ENCODE results near the gene TGFBR3. TPM values are rescaled to one million over a fixed set of nuclear protein-coding genes. Genes with fewer than 3 reads are reported as not detected.

TGFBR3 gene
- total RNA-seq, 1 experiment from 2014 or later: 2.4 TPM

DNA sequence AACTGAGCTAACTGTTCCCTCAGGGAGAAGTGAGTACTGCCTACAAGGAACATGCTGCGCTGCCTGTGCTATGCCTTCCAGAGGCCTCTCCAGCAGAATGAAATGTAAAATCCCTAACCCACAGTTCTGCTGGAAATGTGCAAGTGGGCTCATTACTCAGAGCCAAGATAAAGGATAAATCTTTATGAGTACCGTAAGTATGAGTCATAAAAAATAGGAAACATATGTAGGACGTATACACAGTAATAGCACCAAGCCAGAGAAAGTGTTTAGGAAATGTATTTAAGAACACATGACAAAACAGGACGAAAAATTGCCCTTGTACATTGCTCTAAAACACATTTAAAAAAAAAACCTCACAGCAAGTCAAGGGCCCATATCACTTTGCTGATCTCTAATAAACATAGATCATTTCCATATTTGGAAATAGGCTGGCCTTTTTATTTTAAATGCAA, 104.6 kb downstream of the TGFBR3 start:
- H3K4me3 Mint-ChIP-seq: no peak overlapping the region
- no peaks in the 10 kb centered on the region; the same call in 1 of the 2 replicates for H3K27me3 Mint-ChIP-seq (ENCODE audit: low read depth)
- peaks cover 26 to 32% of the 10 kb centered on the region in 2 experiments for H3K4me1 Mint-ChIP-seq
- no peak overlapping the region for H2BK12ac ChIP-seq (ENCODE audit: insufficient read length, low read depth, low read length)
- no peak overlapping the region for H3K27ac ChIP-seq (ENCODE audit: insufficient read length, low read depth, low read length)
- H3K4me1 ChIP-seq (ENCODE audit: insufficient read depth, low read length): peaks cover 3% of the 10 kb centered on the region; the same call in 1 of the 2 replicates
- no peaks in the 10 kb centered on the region for H4K20me1 ChIP-seq (ENCODE audit: control insufficient read depth, insufficient read depth, insufficient read length)
- H2BK5ac ChIP-seq (ENCODE audit: insufficient read length, low read length): no peak overlapping the region
- no peak overlapping the region for H3T11ph ChIP-seq (ENCODE audit: low read length)
- H2BK15ac ChIP-seq (ENCODE audit: low read depth, low read length): no peak overlapping the region
- H3K9me3 Mint-ChIP-seq: no peaks in the 10 kb centered on the region
- no peak overlapping the region for H3K27ac Mint-ChIP-seq
- no peak overlapping the region for H3K56ac ChIP-seq (ENCODE audit: insufficient read length, low read depth, low read length)
- H3K23me2 ChIP-seq (ENCODE audit: insufficient read length, low read depth, low read length, poor library complexity, severe bottlenecking): no peaks in the 10 kb centered on the region
- no peaks in the 10 kb centered on the region for H3K36me3 Mint-ChIP-seq (ENCODE audit: insufficient read depth in 1 of 3, low read depth in 3 of 3)
- TF ChIP-seq, protein P1, sequence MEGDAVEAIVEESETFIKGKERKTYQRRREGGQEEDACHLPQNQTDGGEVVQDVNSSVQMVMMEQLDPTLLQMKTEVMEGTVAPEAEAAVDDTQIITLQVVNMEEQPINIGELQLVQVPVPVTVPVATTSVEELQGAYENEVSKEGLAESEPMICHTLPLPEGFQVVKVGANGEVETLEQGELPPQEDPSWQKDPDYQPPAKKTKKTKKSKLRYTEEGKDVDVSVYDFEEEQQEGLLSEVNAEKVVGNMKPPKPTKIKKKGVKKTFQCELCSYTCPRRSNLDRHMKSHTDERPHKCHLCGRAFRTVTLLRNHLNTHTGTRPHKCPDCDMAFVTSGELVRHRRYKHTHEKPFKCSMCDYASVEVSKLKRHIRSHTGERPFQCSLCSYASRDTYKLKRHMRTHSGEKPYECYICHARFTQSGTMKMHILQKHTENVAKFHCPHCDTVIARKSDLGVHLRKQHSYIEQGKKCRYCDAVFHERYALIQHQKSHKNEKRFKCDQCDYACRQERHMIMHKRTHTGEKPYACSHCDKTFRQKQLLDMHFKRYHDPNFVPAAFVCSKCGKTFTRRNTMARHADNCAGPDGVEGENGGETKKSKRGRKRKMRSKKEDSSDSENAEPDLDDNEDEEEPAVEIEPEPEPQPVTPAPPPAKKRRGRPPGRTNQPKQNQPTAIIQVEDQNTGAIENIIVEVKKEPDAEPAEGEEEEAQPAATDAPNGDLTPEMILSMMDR (conservative IDR thresholded peaks at IDR 0.05): no peak
- H4K8ac ChIP-seq (replicated peaks; ENCODE audit: insufficient read length, low read depth, low read length): no peak overlapping the region
- H3K27me3 ChIP-seq (ENCODE audit: insufficient read depth, low read length): no peaks in the 10 kb centered on the region
- H3K9ac ChIP-seq (ENCODE audit: extremely low read depth, insufficient read length, low read length): no peak overlapping the region
- H3K14ac ChIP-seq (ENCODE audit: insufficient read depth, low read length): no peak overlapping the region
- H3K18ac ChIP-seq (ENCODE audit: insufficient read length, low read depth, low read length): no peak overlapping the region
- WGBS (ENCODE audit: extremely low coverage, insufficient read length, low lambda C conversion rate): no CpG with 5 or more reads among the region's 4 CpGs
- H3K79me2 ChIP-seq (ENCODE audit: insufficient read depth, low read length): no peaks in the 10 kb centered on the region
- H3K23ac ChIP-seq (ENCODE audit: insufficient read length, low read depth, low read length): no peak overlapping the region
- no peaks in the 10 kb centered on the region for H3K79me1 ChIP-seq (ENCODE audit: insufficient read depth, low read depth, low read length, poor library complexity, severe bottlenecking)
- no peak overlapping the region for H2BK20ac ChIP-seq (ENCODE audit: low read depth, low read length, poor library complexity, severe bottlenecking)
- H2AK5ac ChIP-seq (ENCODE audit: insufficient read length, low read length): no peak overlapping the region
- no peak overlapping the region for H3K4ac ChIP-seq (ENCODE audit: low read depth, low read length)
- H4K5ac ChIP-seq (ENCODE audit: insufficient read length, low read depth, low read length): no peak overlapping the region
- no peak for DNase-seq
- H3K4me2 ChIP-seq (ENCODE audit: insufficient read depth, insufficient read length, low read length): no peak overlapping the region
- no peak overlapping the region for H2BK120ac ChIP-seq (ENCODE audit: low read depth, low read length, poor library complexity, severe bottlenecking)
- no peak overlapping the region for H4K91ac ChIP-seq (ENCODE audit: insufficient read length, low read depth, low read length)
- no peak overlapping the region for H2AFZ ChIP-seq (ENCODE audit: low read length)
- H3K9me3 ChIP-seq (ENCODE audit: control insufficient read depth, low read depth, low read length): no peaks in the 10 kb centered on the region
